ENCODE measurements around the gene FAM184B. TPM values are rescaled to one million over a fixed set of nuclear protein-coding genes. Genes with fewer than 3 reads are reported as not detected.

FAM184B gene
- polyA plus RNA-seq, 1 donor from 2014 or later = 0.10 TPM

DNA sequence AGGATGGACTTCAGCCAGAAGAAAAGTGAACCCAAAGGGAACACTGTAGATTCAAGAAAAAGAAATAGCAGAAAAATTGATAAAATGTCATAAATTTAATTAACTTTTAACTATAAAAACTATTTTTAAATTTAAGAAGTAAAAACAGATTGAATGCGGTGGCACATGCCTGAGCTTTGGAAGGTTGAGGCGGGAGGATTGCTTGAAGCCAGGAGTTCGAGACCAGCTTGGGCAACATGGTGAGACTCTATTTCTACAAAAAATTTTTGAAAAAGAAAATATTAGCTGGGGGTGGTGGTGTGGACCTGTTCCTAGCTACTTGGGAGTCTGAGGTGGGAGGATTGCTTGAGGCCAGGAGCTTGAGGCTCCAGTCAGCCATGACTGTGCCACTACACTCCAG lies 3.0 kb downstream of the FAM184B start:
- no peak overlapping the region for H2AFZ ChIP-seq (ENCODE audit: low read depth, low read length)
- H3K9ac ChIP-seq (ENCODE audit: low read length) = no peak overlapping the region
- H3K27ac ChIP-seq (ENCODE audit: low read length) = no peak overlapping the region
- no peaks in the 10 kb centered on the region for H3K79me2 ChIP-seq (replicated peaks; ENCODE audit: insufficient read depth, low read length)
- H3K36me3 ChIP-seq (ENCODE audit: insufficient read depth, low read length) = no peaks in the 10 kb centered on the region
- peaks cover 37% of the 10 kb centered on the region for H3K27me3 ChIP-seq (ENCODE audit: insufficient read depth, low read depth, low read length)
- no peak overlapping the region for H3K4me3 ChIP-seq (ENCODE audit: low read length)
- no peaks in the 10 kb centered on the region for H3F3A ChIP-seq (ENCODE audit: insufficient read depth, low read length, poor library complexity, severe bottlenecking)
- H3K9me2 ChIP-seq (ENCODE audit: insufficient read depth, low read length) = no peaks in the 10 kb centered on the region
- H4K20me1 ChIP-seq (ENCODE audit: insufficient read depth) = no peaks in the 10 kb centered on the region
- H3K4me2 ChIP-seq (ENCODE audit: low read length) = no peak overlapping the region
- H3K9me3 ChIP-seq (ENCODE audit: low read length) = no peaks in the 10 kb centered on the region
- TF ChIP-seq, protein P1, sequence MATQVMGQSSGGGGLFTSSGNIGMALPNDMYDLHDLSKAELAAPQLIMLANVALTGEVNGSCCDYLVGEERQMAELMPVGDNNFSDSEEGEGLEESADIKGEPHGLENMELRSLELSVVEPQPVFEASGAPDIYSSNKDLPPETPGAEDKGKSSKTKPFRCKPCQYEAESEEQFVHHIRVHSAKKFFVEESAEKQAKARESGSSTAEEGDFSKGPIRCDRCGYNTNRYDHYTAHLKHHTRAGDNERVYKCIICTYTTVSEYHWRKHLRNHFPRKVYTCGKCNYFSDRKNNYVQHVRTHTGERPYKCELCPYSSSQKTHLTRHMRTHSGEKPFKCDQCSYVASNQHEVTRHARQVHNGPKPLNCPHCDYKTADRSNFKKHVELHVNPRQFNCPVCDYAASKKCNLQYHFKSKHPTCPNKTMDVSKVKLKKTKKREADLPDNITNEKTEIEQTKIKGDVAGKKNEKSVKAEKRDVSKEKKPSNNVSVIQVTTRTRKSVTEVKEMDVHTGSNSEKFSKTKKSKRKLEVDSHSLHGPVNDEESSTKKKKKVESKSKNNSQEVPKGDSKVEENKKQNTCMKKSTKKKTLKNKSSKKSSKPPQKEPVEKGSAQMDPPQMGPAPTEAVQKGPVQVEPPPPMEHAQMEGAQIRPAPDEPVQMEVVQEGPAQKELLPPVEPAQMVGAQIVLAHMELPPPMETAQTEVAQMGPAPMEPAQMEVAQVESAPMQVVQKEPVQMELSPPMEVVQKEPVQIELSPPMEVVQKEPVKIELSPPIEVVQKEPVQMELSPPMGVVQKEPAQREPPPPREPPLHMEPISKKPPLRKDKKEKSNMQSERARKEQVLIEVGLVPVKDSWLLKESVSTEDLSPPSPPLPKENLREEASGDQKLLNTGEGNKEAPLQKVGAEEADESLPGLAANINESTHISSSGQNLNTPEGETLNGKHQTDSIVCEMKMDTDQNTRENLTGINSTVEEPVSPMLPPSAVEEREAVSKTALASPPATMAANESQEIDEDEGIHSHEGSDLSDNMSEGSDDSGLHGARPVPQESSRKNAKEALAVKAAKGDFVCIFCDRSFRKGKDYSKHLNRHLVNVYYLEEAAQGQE (IDR thresholded peaks at IDR 0.05; ENCODE audit: borderline replicate concordance) = no peak
- TF ChIP-seq MXI1 (conservative IDR thresholded peaks at IDR 0.05; ENCODE audit: poor library complexity, severe bottlenecking) (no peak), TAF1 (IDR thresholded peaks at IDR 0.05; ENCODE audit: low read depth) (no peak), POLR2AphosphoS5 (IDR thresholded peaks at IDR 0.05) (no peak), SMC3 (conservative IDR thresholded peaks at IDR 0.05; ENCODE audit: poor library complexity) (no peak), EP300 (conservative IDR thresholded peaks at IDR 0.05; ENCODE audit: poor library complexity, severe bottlenecking) (no peak), RAD21 (conservative IDR thresholded peaks at IDR 0.05) (no peak), EZH2 (IDR thresholded peaks at IDR 0.05; ENCODE audit: borderline replicate concordance, insufficient read depth, low read length, poor library complexity, severe bottlenecking) (no peak)
- TF ChIP-seq, protein P2, sequence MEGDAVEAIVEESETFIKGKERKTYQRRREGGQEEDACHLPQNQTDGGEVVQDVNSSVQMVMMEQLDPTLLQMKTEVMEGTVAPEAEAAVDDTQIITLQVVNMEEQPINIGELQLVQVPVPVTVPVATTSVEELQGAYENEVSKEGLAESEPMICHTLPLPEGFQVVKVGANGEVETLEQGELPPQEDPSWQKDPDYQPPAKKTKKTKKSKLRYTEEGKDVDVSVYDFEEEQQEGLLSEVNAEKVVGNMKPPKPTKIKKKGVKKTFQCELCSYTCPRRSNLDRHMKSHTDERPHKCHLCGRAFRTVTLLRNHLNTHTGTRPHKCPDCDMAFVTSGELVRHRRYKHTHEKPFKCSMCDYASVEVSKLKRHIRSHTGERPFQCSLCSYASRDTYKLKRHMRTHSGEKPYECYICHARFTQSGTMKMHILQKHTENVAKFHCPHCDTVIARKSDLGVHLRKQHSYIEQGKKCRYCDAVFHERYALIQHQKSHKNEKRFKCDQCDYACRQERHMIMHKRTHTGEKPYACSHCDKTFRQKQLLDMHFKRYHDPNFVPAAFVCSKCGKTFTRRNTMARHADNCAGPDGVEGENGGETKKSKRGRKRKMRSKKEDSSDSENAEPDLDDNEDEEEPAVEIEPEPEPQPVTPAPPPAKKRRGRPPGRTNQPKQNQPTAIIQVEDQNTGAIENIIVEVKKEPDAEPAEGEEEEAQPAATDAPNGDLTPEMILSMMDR (IDR thresholded peaks at IDR 0.05; ENCODE audit: poor library complexity, severe bottlenecking) = no peak

DNA sequence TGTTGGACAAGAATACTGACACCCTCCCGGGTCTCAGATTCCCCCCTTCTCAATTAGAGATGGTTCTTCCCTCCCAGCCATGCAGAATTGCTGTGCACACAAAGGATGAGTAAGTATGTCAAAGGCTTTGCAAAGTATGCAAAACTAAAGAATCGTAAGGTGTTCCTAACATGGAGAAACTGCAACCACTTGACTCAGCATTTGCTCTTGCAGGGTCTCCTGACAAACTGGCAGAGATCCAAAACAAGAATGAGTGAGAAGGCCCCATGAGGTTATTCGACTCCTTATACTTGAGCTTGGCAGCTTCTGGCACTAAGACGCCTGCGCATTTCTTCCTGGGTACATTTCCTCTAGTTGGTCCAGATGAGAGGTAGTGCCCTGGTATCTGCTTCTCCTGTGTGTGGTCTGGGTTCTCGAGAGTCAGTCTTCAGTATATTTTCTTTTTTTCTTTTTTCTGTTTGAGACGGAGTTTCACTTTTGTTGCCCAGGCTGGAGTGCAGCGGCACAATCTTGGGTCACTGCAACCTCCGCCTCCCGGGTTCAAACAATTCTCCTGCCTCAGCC lies 8.2 kb downstream of the FAM184B start:
- Histone ChIP-seq H3K9me3 (ENCODE audit: low read length) (no peaks in the 10 kb centered on the region), H2AFZ (ENCODE audit: low read depth, low read length) (no peak overlapping the region), H3K4me3 (ENCODE audit: low read length) (no peak overlapping the region), H3F3A (ENCODE audit: insufficient read depth, low read length, poor library complexity, severe bottlenecking) (no peaks in the 10 kb centered on the region), H3K79me2 (replicated peaks; ENCODE audit: insufficient read depth, low read length) (no peaks in the 10 kb centered on the region), H3K27ac (ENCODE audit: low read length) (no peak overlapping the region), H3K27me3 (ENCODE audit: insufficient read depth, low read depth, low read length) (no peaks in the 10 kb centered on the region), H3K36me3 (ENCODE audit: insufficient read depth, low read length) (no peaks in the 10 kb centered on the region), H3K9me2 (ENCODE audit: insufficient read depth, low read length) (no peaks in the 10 kb centered on the region), H3K4me2 (ENCODE audit: low read length) (no peak overlapping the region), H3K9ac (ENCODE audit: low read length) (no peak overlapping the region), H4K20me1 (ENCODE audit: insufficient read depth) (no peaks in the 10 kb centered on the region)
- TF ChIP-seq TAF1 (IDR thresholded peaks at IDR 0.05; ENCODE audit: low read depth) (no peak), MXI1 (conservative IDR thresholded peaks at IDR 0.05; ENCODE audit: poor library complexity, severe bottlenecking) (no peak), EP300 (conservative IDR thresholded peaks at IDR 0.05; ENCODE audit: poor library complexity, severe bottlenecking) (no peak), EZH2 (IDR thresholded peaks at IDR 0.05; ENCODE audit: borderline replicate concordance, insufficient read depth, low read length, poor library complexity, severe bottlenecking) (no peak), POLR2AphosphoS5 (IDR thresholded peaks at IDR 0.05) (no peak), SMC3 (conservative IDR thresholded peaks at IDR 0.05; ENCODE audit: poor library complexity) (no peak), RAD21 (conservative IDR thresholded peaks at IDR 0.05) (no peak)
- TF ChIP-seq, protein P1 (IDR thresholded peaks at IDR 0.05; ENCODE audit: borderline replicate concordance) = no peak
- TF ChIP-seq, protein P2 (IDR thresholded peaks at IDR 0.05; ENCODE audit: poor library complexity, severe bottlenecking) = no peak

Data from neural cell (in vitro differentiated cells).